Kidney (tissue), 22 donors: ENCODE data around the gene VPS35. TPM values are rescaled to one million over a fixed set of nuclear protein-coding genes. Genes with fewer than 3 reads are reported as not detected.

Source experiments
- DNase-seq, 5 donors: peaks; one replicate each; pipeline ENCODE4 v3.0.0-alpha.2; 2013 to 2020
- FAIRE-seq: peaks from 2 replicates; lab custom pipeline; 2012; peaks lifted over from hg19 to GRCh38; lab: Jason Lieb, UNC
- H3K27ac ChIP-seq, 2 donors: one replicate each; pipeline ENCODE4 v1.7.0; 2013; ENCODE audit warnings: low read depth in 2 of 2, low read length in 2 of 2, inconsistent platforms in 1 of 2
- H3K27me3 ChIP-seq: one replicate; pipeline ENCODE4 v1.7.1; 2013; ENCODE audit warnings: low read length, inconsistent platforms; ENCODE audit not compliant: control insufficient read depth, insufficient read depth
- H3K36me3 ChIP-seq, 3 donors: one replicate each; pipeline versions ENCODE4 v1.7.0 to v1.7.1; 2013; ENCODE audit warnings: low read length in 3 of 3, control low read depth in 1 of 3, inconsistent platforms in 1 of 3; ENCODE audit not compliant: insufficient read depth in 3 of 3, control insufficient read depth in 2 of 3
- H3K4me1 ChIP-seq, 3 donors: one replicate each; pipeline versions ENCODE4 v1.7.0 to v1.7.1; 2013; ENCODE audit warnings: low read length in 3 of 3, inconsistent platforms in 1 of 3, low read depth in 1 of 3; ENCODE audit not compliant: control insufficient read depth in 2 of 3, insufficient read depth in 2 of 3
- H3K4me3 ChIP-seq, 3 donors: one replicate each; pipeline versions ENCODE4 v1.7.0 to v1.8.1; 2013; ENCODE audit warnings: low read length in 3 of 3, control low read depth in 1 of 3, inconsistent platforms in 1 of 3
- H3K9ac ChIP-seq, 3 donors: one replicate each; pipeline versions ENCODE4 v1.7.0 to v1.7.1; 2013; ENCODE audit warnings: low read length in 3 of 3, control low read depth in 1 of 3, inconsistent platforms in 1 of 3
- H3K9me3 ChIP-seq, 3 donors: one replicate each; pipeline versions ENCODE4 v1.7.0 to v1.7.1; 2013; ENCODE audit warnings: low read length in 3 of 3, control low read depth in 1 of 3, inconsistent platforms in 1 of 3; ENCODE audit not compliant: control insufficient read depth in 2 of 3, insufficient read depth in 1 of 3
- CTCF ChIP-seq: IDR thresholded peaks from 3 replicates; pipeline ENCODE4 v1.5.1; 2012; ENCODE audit warnings: mild to moderate bottlenecking, moderate library complexity, borderline replicate concordance; ENCODE audit not compliant: insufficient read depth; ENCODE audit errors: extremely low read depth
- intact Hi-C: fragments of 100-400 bp; cut with DNase I; formaldehyde crosslinking; loops from one replicate; pipeline ENCODE4 v1.11.1; 2022
- long read RNA-seq, 10 donors: library from polyadenylated mRNA in 1 of 10; unstranded in 1 of 10; transcript quantifications; one replicate each; pipeline ENCODE4 v2.0.0 and lab custom pipeline, GENCODE V29; 2021 to 2026
- polyA plus RNA-seq: library from polyadenylated mRNA; stranded (reverse); fragments of 350-450 nt; fragmentation: Illumina TruSeq; extraction: RNeasy Lipid Tissue Mini Kit (QIAGEN cat#74804); gene quantifications from one replicate; pipeline ENCODE4 v1.2.3, GENCODE V29; 2014; ENCODE audit warnings: low read depth, low replicate concordance; ENCODE audit not compliant: insufficient read depth
- total RNA-seq: library from RNA; stranded (reverse); fragmentation: NEBNext Ultra II Directional; extraction: Animal tissue kit (Norgen Biotek cat#: 25700); gene quantifications from one replicate; pipeline ENCODE4 v1.2.1, GENCODE V29; 2021
- donor health status: control.
- donor health status: control.
- donor health status: control.
- donor health status: control.
- donor health status: control.
- donor health status: DM: yes; HTN: yes; CAD: no.
- donor health status: Normal renal cell carcinoma (clear cell type).

Gene VPS35
- total RNA-seq (96.7 TPM), polyA plus RNA-seq (31.8 TPM)
- long read RNA-seq, donor 1, full-length matches to known transcripts: 9 of 45 reads
- long read RNA-seq, donor 1, partial matches to known transcripts: 31 of 45 reads
- long read RNA-seq, donor 1, other reads (novel, unspliced or antisense): 5 of 45 reads
- long read RNA-seq, donor 2, full-length matches to known transcripts: 21 of 66 reads
- long read RNA-seq, donor 2, partial matches to known transcripts: 45 of 66 reads
- long read RNA-seq, donor 2, other reads (novel, unspliced or antisense): 0 of 66 reads
- long read RNA-seq, donor 3, full-length matches to known transcripts: 27 of 215 reads
- long read RNA-seq, donor 3, partial matches to known transcripts: 188 of 215 reads
- long read RNA-seq, donor 3, other reads (novel, unspliced or antisense): 0 of 215 reads
- long read RNA-seq, donor 4, full-length matches to known transcripts: 14 of 69 reads
- long read RNA-seq, donor 4, partial matches to known transcripts: 55 of 69 reads
- long read RNA-seq, donor 4, other reads (novel, unspliced or antisense): 0 of 69 reads
- long read RNA-seq, donor 5, full-length matches to known transcripts: 2 of 2 reads
- long read RNA-seq, donor 5, partial matches to known transcripts: 0 of 2 reads
- long read RNA-seq, donor 5, other reads (novel, unspliced or antisense): 0 of 2 reads
- long read RNA-seq, donor 6, full-length matches to known transcripts: 32 of 157 reads
- long read RNA-seq, donor 6, partial matches to known transcripts: 125 of 157 reads
- long read RNA-seq, donor 6, other reads (novel, unspliced or antisense): 0 of 157 reads
- long read RNA-seq, donor 7, full-length matches to known transcripts: 113 of 131 reads
- long read RNA-seq, donor 7, partial matches to known transcripts: 11 of 131 reads
- long read RNA-seq, donor 7, other reads (novel, unspliced or antisense): 7 of 131 reads
- long read RNA-seq, donor 8, full-length matches to known transcripts: 14 of 30 reads
- long read RNA-seq, donor 8, partial matches to known transcripts: 9 of 30 reads
- long read RNA-seq, donor 8, other reads (novel, unspliced or antisense): 7 of 30 reads
- long read RNA-seq, donor 9, full-length matches to known transcripts: 11 of 50 reads
- long read RNA-seq, donor 9, partial matches to known transcripts: 39 of 50 reads
- long read RNA-seq, donor 9, other reads (novel, unspliced or antisense): 0 of 50 reads
- long read RNA-seq, donor 10, full-length matches to known transcripts: 13 of 56 reads
- long read RNA-seq, donor 10, partial matches to known transcripts: 43 of 56 reads
- long read RNA-seq, donor 10, other reads (novel, unspliced or antisense): 0 of 56 reads

- no peak for TF ChIP-seq CTCF
- FAIRE-seq: no peak
Observed at GRCh38 chr16:46688654-46689364, at the start of gene VPS35. Gene VPS35, minus strand, starts transcription at chr16:46689178. Its CDS starts 45 bp downstream, at chr16:46689133.

GRCh38 chr16:46737621-46738214 lies 48.7 kb upstream of the VPS35 start:
- no peak overlapping the region for H3K4me3 ChIP-seq
- DNase-seq: no peak
- no peaks in the 10 kb centered on the region for H3K4me1 ChIP-seq

More at GRCh38 chr16:46688654-46689364, at the start of gene VPS35:
- intact Hi-C loops: no loop called here
- H3K4me3 ChIP-seq: peak within 1 kb of the TSS; percentile 79 to 100 (median 92)
- H3K27me3 ChIP-seq: no peaks in the 10 kb centered on the region
- H3K9me3 ChIP-seq: no peaks in the 10 kb centered on the region
- peak within 1 kb of the TSS; percentile 97 to 98 for H3K27ac ChIP-seq
- no peaks in the 10 kb centered on the region for H3K36me3 ChIP-seq
- H3K9ac ChIP-seq: peak within 1 kb of the TSS; percentile 56 to 100 (median 79)
- DNase-seq: peak; percentile 99 to 100 (median 99)
- H3K4me1 ChIP-seq: peaks cover 5 to 16% (median 14%) of the 10 kb centered on the region in 3 donors

More at GRCh38 chr16:46737621-46738214, 48.7 kb upstream of the VPS35 start:
- Histone ChIP-seq H3K36me3 (no peaks in the 10 kb centered on the region), H3K27ac (no peak overlapping the region), H3K9me3 (no peaks in the 10 kb centered on the region), H3K27me3 (no peaks in the 10 kb centered on the region), H3K9ac (no peak overlapping the region)
- TF ChIP-seq CTCF: no peak
- FAIRE-seq: no peak
- intact Hi-C loops: no loop called here
